Gastrocnemius medialis (tissue), 4 donors: ENCODE results near the gene CD72.

ENCODE experiments used
- CTCF ChIP-seq, 5 experiments: fragments of 450-650 bp in 3 of 5; fragments of 200-600 bp in 2 of 5; sonication (generic) in 2 of 5; IDR thresholded peaks in 4 of 5; conservative IDR thresholded peaks in 1 of 5; 1 replicate in 4 of 5; 2 replicates in 1 of 5; pipeline ENCODE4 v1.5.1; 2016 to 2019; ENCODE audit warnings: antibody characterized with exemption in 5 of 5, mild to moderate bottlenecking in 3 of 5, moderate library complexity in 3 of 5
- POLR2A ChIP-seq, 2 donors: fragments of 450-650 bp; IDR thresholded peaks; one replicate each; pipeline ENCODE4 v1.6.1; 2017; ENCODE audit warnings: antibody characterized with exemption in 2 of 2, mild to moderate bottlenecking in 2 of 2, moderate library complexity in 2 of 2

GRCh38 chr9:35628389-35628991 lies 10.3 kb upstream of the CD72 start:
- TF ChIP-seq CTCF (IDR thresholded peaks at IDR 0.05 in 4 of 5, conservative IDR thresholded peaks at IDR 0.05 in 1 of 5) (no peak), POLR2A (IDR thresholded peaks at IDR 0.05) (no peak)
